ENCODE results near the gene LRRK1.

Gene LRRK1

GRCh38 chr15:100892013-100892355 is 27.2 kb upstream of the LRRK1 start:
- no peak for DNase-seq (ENCODE audit: low read depth in 2 of 2)

GRCh38 chr15:100893261-100893963 is 25.7 kb upstream of the LRRK1 start:
- DNase-seq (ENCODE audit: low read depth in 2 of 2), result no peak

- DNase-seq (ENCODE audit: low read depth in 2 of 2), result no peak
Observed at GRCh38 chr15:100893964-100894295, 25.2 kb upstream of the LRRK1 start.

GRCh38 chr15:100895721-100896120 is 23.4 kb upstream of the LRRK1 start:
- no peak for DNase-seq (ENCODE audit: low read depth in 2 of 2)

GRCh38 chr15:100897221-100898151 is 21.7 kb upstream of the LRRK1 start:
- no peak for DNase-seq (ENCODE audit: low read depth in 2 of 2)

GRCh38 chr15:100898152-100898490 is 21.0 kb upstream of the LRRK1 start:
- no peak for DNase-seq (ENCODE audit: low read depth in 2 of 2)

GRCh38 chr15:100898661-100899462 is 20.3 kb upstream of the LRRK1 start:
- no peak for DNase-seq (ENCODE audit: low read depth in 2 of 2)

GRCh38 chr15:100899601-100900000 is 19.6 kb upstream of the LRRK1 start:
- DNase-seq (ENCODE audit: low read depth in 2 of 2), result no peak

- DNase-seq (ENCODE audit: low read depth in 2 of 2), result no peak
Observed at GRCh38 chr15:100900136-100900794, 18.9 kb upstream of the LRRK1 start.

GRCh38 chr15:100900795-100901169 is 18.4 kb upstream of the LRRK1 start:
- DNase-seq (ENCODE audit: low read depth in 2 of 2), result no peak

GRCh38 chr15:100901296-100901695 is 17.9 kb upstream of the LRRK1 start:
- no peak for DNase-seq (ENCODE audit: low read depth in 2 of 2)

GRCh38 chr15:100901702-100902435 is 17.3 kb upstream of the LRRK1 start:
- DNase-seq (ENCODE audit: low read depth in 2 of 2), result no peak

- DNase-seq (ENCODE audit: low read depth in 2 of 2), result no peak
Observed at GRCh38 chr15:100902436-100903167, 16.6 kb upstream of the LRRK1 start.

GRCh38 chr15:100903168-100903554 is 16.0 kb upstream of the LRRK1 start:
- no peak for DNase-seq (ENCODE audit: low read depth in 2 of 2)

GRCh38 chr15:100905850-100906249 is 13.3 kb upstream of the LRRK1 start:
- DNase-seq (ENCODE audit: low read depth in 2 of 2), result no peak

- DNase-seq (ENCODE audit: low read depth in 2 of 2), result no peak
Observed at GRCh38 chr15:100908466-100908865, 10.7 kb upstream of the LRRK1 start.

- DNase-seq (ENCODE audit: low read depth in 2 of 2), result no peak
Observed at GRCh38 chr15:100909565-100909964, 9.6 kb upstream of the LRRK1 start.

- DNase-seq (ENCODE audit: low read depth in 2 of 2), result no peak
Observed at GRCh38 chr15:100909989-100910955, 8.9 kb upstream of the LRRK1 start.

- no peak for DNase-seq (ENCODE audit: low read depth in 2 of 2)
Observed at GRCh38 chr15:100911086-100911485, 8.1 kb upstream of the LRRK1 start.

GRCh38 chr15:100913961-100914360 is 5.2 kb upstream of the LRRK1 start:
- DNase-seq (ENCODE audit: low read depth in 2 of 2), result no peak

Measured in stimulated activated CD4-positive, alpha-beta T cell treated with anti-CD3 and anti-CD28 coated beads, Interleukin-15, amount 100 ng/mL, for 48 hours (primary cell).